PC-3 (cell line): ENCODE data around the gene NOP10.

Experiments
- CTCF ChIP-seq: fragments of 300-600 bp; sonication (generic); conservative IDR thresholded peaks from 2 replicates; pipeline ENCODE4 v1.5.1; 2017; ENCODE audit warnings: antibody characterized with exemption, low read depth, mild to moderate bottlenecking, low read length
- EZH2phosphoT487 ChIP-seq: fragments of 300-600 bp; sonication (generic); IDR thresholded peaks from 2 replicates; pipeline ENCODE4 v1.6.1; 2018; ENCODE audit warnings: mild to moderate bottlenecking, antibody characterized with exemption, low read length, borderline replicate concordance

GRCh38 chr15:34336231-34336990 is 6.5 kb downstream of the NOP10 start:
- TF ChIP-seq CTCF: no peak
- TF ChIP-seq EZH2phosphoT487: no peak
